Panc1 (cell line): ENCODE results near the gene GRAMD4. TPM values are rescaled to one million over a fixed set of nuclear protein-coding genes. Genes with fewer than 3 reads are reported as not detected.

Experiments used
- ATAC-seq: fragments of 200-7000 bp; cut with Tn5 transposase; 2 replicates; pipeline ENCODE4 v1.9.1; 2020; ENCODE audit warnings: mild to moderate bottlenecking, moderate library complexity
- BruUV-seq: library from RNA; stranded (reverse); fragments of 400-500 nt; replicated peaks from 2 replicates; lab custom pipeline; 2021; lab: Mats Ljungman, UMichigan
- CTCF ChIA-PET: fragments of 300-600 bp; sonication (Branson Sonifier 250); formaldehyde crosslinking; loops from one replicate; lab custom pipeline; 2022; ENCODE audit warnings: antibody characterized with exemption; lab: Charles Lee
- POLR2A ChIA-PET: fragments of 300-600 bp; sonication (Branson Sonifier 250); formaldehyde crosslinking; loops from one replicate; lab custom pipeline; 2022; ENCODE audit warnings: antibody characterized with exemption; lab: Charles Lee
- DNase-seq: peaks from one replicate; pipeline ENCODE4 v3.0.0-alpha.2; 2010; ENCODE audit warnings: low read depth, low spot score
- H3K27ac ChIP-seq: 2 replicates; pipeline ENCODE4 v1.5.1; 2011; ENCODE audit warnings: mild to moderate bottlenecking, low read length, inconsistent platforms
- H3K27me3 ChIP-seq: fragments of 200-500 bp; sonication (Bioruptor generic); 2 replicates; pipeline ENCODE4 v1.6.0; 2014; ENCODE audit warnings: low read length, inconsistent platforms; ENCODE audit not compliant: control insufficient read depth, insufficient read depth
- H3K36me3 ChIP-seq: fragments of 200-500 bp; sonication (Bioruptor generic); 2 replicates; pipeline ENCODE4 v1.5.1; 2014; ENCODE audit warnings: inconsistent platforms, mild to moderate bottlenecking, low read length, moderate library complexity; ENCODE audit not compliant: control insufficient read depth, insufficient read depth
- H3K4me1 ChIP-seq: 2 replicates; pipeline ENCODE4 v1.5.1; 2011; ENCODE audit warnings: inconsistent platforms, mild to moderate bottlenecking, low read length, moderate library complexity; ENCODE audit not compliant: control insufficient read depth, insufficient read depth
- H3K4me3 ChIP-seq, 2 experiments: 2 replicates each; pipeline ENCODE4 v1.5.1; 2011 to 2012; ENCODE audit warnings: low read depth in 2 of 2, low read length in 2 of 2, mild to moderate bottlenecking in 2 of 2, inconsistent platforms in 1 of 2, moderate library complexity in 1 of 2
- H3K9me3 ChIP-seq: fragments of 200-500 bp; sonication (Bioruptor generic); 2 replicates; pipeline ENCODE4 v1.5.1; 2014; ENCODE audit warnings: low read depth, mild to moderate bottlenecking, inconsistent platforms, low read length, moderate library complexity; ENCODE audit not compliant: control insufficient read depth, insufficient read depth
- CTCF ChIP-seq: fragments of 450-650 bp; IDR thresholded peaks from 2 replicates; pipeline ENCODE4 v1.5.1; 2017; ENCODE audit warnings: mild to moderate bottlenecking
- POLR2AphosphoS5 ChIP-seq: IDR thresholded peaks from 2 replicates; pipeline ENCODE4 v1.6.1; 2012; ENCODE audit warnings: mild to moderate bottlenecking, low read depth, low read length, moderate library complexity
- REST ChIP-seq, 2 experiments: IDR thresholded peaks; 2 replicates each; pipeline ENCODE4 v1.6.1; 2011 to 2012; ENCODE audit warnings: low read depth in 2 of 2, control low read depth in 1 of 2, low read length in 1 of 2, mild to moderate bottlenecking in 1 of 2, moderate library complexity in 1 of 2; ENCODE audit not compliant: insufficient read depth in 1 of 2
- SIN3A ChIP-seq: IDR thresholded peaks from 2 replicates; pipeline ENCODE4 v1.6.1; 2012; ENCODE audit warnings: low read depth, mild to moderate bottlenecking, low read length, moderate library complexity, borderline replicate concordance; ENCODE audit not compliant: insufficient read depth
- TCF7L2 ChIP-seq: IDR thresholded peaks from 2 replicates; pipeline ENCODE4 v1.6.1; 2011; ENCODE audit warnings: mild to moderate bottlenecking, low read depth, low read length, inconsistent platforms
- in situ Hi-C: cut with HindIII; loops from 2 replicates; pipeline ENCODE4 v1.10.0; 2016; ENCODE audit warnings: low sequenced_read_pairs, low pct_unique_long_range_greater_than_20kb
- intact Hi-C: fragments of 100-400 bp; cut with micrococcal nuclease; formaldehyde crosslinking; loops from one replicate; pipeline ENCODE4 v1.10.0; 2022; ENCODE audit not compliant: unreplicated experiment
- total RNA-seq: library from RNA; stranded (reverse); gene quantifications from one replicate; pipeline ENCODE4 v1.2.1, GENCODE V29; 2021; ENCODE audit not compliant: unreplicated experiment

GRAMD4 gene
- total RNA-seq, 1 experiment from 2014 or later: 30.8 TPM

- ATAC-seq (no peak), DNase-seq (no peak)
- Histone ChIP-seq H3K4me3 (no peak overlapping the region), H3K4me1 (peaks cover 3% of the 10 kb centered on the region; the same call in 1 of the 2 replicates), H3K27me3 (no peaks in the 10 kb centered on the region), H3K27ac (no peak overlapping the region), H3K36me3 (no peaks in the 10 kb centered on the region), H3K9me3 (no peaks in the 10 kb centered on the region)
- ChIA-PET POLR2A (no interaction called here), CTCF (no interaction called here)
- no peak for TF ChIP-seq POLR2AphosphoS5
- no peak for TF ChIP-seq SIN3A
- TF ChIP-seq REST (IDR thresholded peaks at IDR 0.05; ENCODE audit: insufficient read depth in 1 of 2, low read depth in 2 of 2, low read length in 1 of 2): no peak
- no peak for TF ChIP-seq CTCF
- TF ChIP-seq TCF7L2: no peak
- BruUV-seq: no TSS peak
- intact Hi-C loops (no loop called here), in situ Hi-C loops (no loop called here)
Measured at GRCh38 chr22:46727813-46728364, 107.7 kb downstream of the GRAMD4 start.

GRCh38 chr22:46728470-46728869 is 108.3 kb downstream of the GRAMD4 start:
- intact Hi-C loops: no loop called here

More at GRCh38 chr22:46728470-46728869, 108.3 kb downstream of the GRAMD4 start:
- H3K4me1 ChIP-seq: peaks cover 3% of the 10 kb centered on the region; the same call in 1 of the 2 replicates
- no peaks in the 10 kb centered on the region for H3K36me3 ChIP-seq
- no peaks in the 10 kb centered on the region for H3K27me3 ChIP-seq
- CTCF ChIA-PET: no interaction called here
- TF ChIP-seq POLR2AphosphoS5 (no peak), CTCF (no peak), SIN3A (no peak), TCF7L2 (no peak), REST (IDR thresholded peaks at IDR 0.05; ENCODE audit: insufficient read depth in 1 of 2, low read depth in 2 of 2, low read length in 1 of 2) (no peak)
- H3K4me3 ChIP-seq: no peak overlapping the region
- no peak for DNase-seq
- no peak for ATAC-seq
- no peaks in the 10 kb centered on the region for H3K9me3 ChIP-seq
- BruUV-seq: no TSS peak
- in situ Hi-C loops: no loop called here
- POLR2A ChIA-PET: no interaction called here
- H3K27ac ChIP-seq: no peak overlapping the region
